ENCODE results near the gene SPECC1L. TPM values are rescaled to one million over a fixed set of nuclear protein-coding genes. Genes with fewer than 3 reads are reported as not detected.
A peak's percentile ranks its signal among the peaks of the same experiment; 100 is the strongest.

The SPECC1L gene
- total RNA-seq, 1 donor: 46.7 TPM

GRCh38 chr22:24437091-24437490 lies 166.5 kb downstream of the SPECC1L start:
- Histone ChIP-seq H3K4me1 (ENCODE audit: insufficient read depth, low read length) (peaks cover 32% of the 10 kb centered on the region), H4K20me1 (ENCODE audit: insufficient read depth, low read length) (peaks cover 2% of the 10 kb centered on the region), H2AFZ (ENCODE audit: low read length) (no peak overlapping the region), H3K4me3 (ENCODE audit: insufficient read depth, low read length) (no peak overlapping the region), H3K9me3 (ENCODE audit: low read depth, low read length) (no peaks in the 10 kb centered on the region), H3K27me3 (ENCODE audit: insufficient read depth, low read length) (no peaks in the 10 kb centered on the region), H3K79me2 (ENCODE audit: insufficient read depth, low read length) (no peaks in the 10 kb centered on the region), H3K4me2 (ENCODE audit: insufficient read depth, low read length) (no peak overlapping the region), H3K27ac (ENCODE audit: low read depth, low read length) (no peak overlapping the region), H3K36me3 (ENCODE audit: insufficient read depth, low read length) (no peaks in the 10 kb centered on the region)
- DNase-seq (ENCODE audit: insufficient read length, low spot score, missing footprints): peak; percentile 73
- no peak for TF ChIP-seq CTCF (IDR thresholded peaks at IDR 0.05; ENCODE audit: extremely low read depth, low read depth, low read length)

- TF ChIP-seq CTCF (IDR thresholded peaks at IDR 0.05; ENCODE audit: extremely low read depth, low read depth, low read length): peak; percentile 19
- peaks cover 26% of the 10 kb centered on the region for H3K4me1 ChIP-seq (ENCODE audit: insufficient read depth, low read length)
- H3K4me2 ChIP-seq (ENCODE audit: insufficient read depth, low read length): no peak overlapping the region
- DNase-seq (ENCODE audit: insufficient read length, low spot score, missing footprints): peak; percentile 88
- H3K79me2 ChIP-seq (ENCODE audit: insufficient read depth, low read length): no peaks in the 10 kb centered on the region
- no peak overlapping the region for H3K27ac ChIP-seq (ENCODE audit: low read depth, low read length)
- H2AFZ ChIP-seq (ENCODE audit: low read length): no peak overlapping the region
- H4K20me1 ChIP-seq (ENCODE audit: insufficient read depth, low read length): peaks cover 2% of the 10 kb centered on the region
- H3K36me3 ChIP-seq (ENCODE audit: insufficient read depth, low read length): no peaks in the 10 kb centered on the region
- no peaks in the 10 kb centered on the region for H3K27me3 ChIP-seq (ENCODE audit: insufficient read depth, low read length)
- H3K4me3 ChIP-seq (ENCODE audit: insufficient read depth, low read length): no peak overlapping the region
- no peaks in the 10 kb centered on the region for H3K9me3 ChIP-seq (ENCODE audit: low read depth, low read length)
These were observed 167.2 kb downstream of the SPECC1L start for GRCh38 chr22:24437741-24438328.

GRCh38 chr22:24440270-24440717 lies 169.7 kb downstream of the SPECC1L start:
- Histone ChIP-seq H3K4me2 (ENCODE audit: insufficient read depth, low read length) (no peak overlapping the region), H4K20me1 (ENCODE audit: insufficient read depth, low read length) (no peaks in the 10 kb centered on the region), H3K4me1 (ENCODE audit: insufficient read depth, low read length) (peaks cover 16% of the 10 kb centered on the region), H3K4me3 (ENCODE audit: insufficient read depth, low read length) (no peak overlapping the region), H3K79me2 (ENCODE audit: insufficient read depth, low read length) (no peaks in the 10 kb centered on the region), H3K27ac (ENCODE audit: low read depth, low read length) (no peak overlapping the region), H2AFZ (ENCODE audit: low read length) (no peak overlapping the region), H3K9me3 (ENCODE audit: low read depth, low read length) (no peaks in the 10 kb centered on the region), H3K27me3 (ENCODE audit: insufficient read depth, low read length) (no peaks in the 10 kb centered on the region), H3K36me3 (ENCODE audit: insufficient read depth, low read length) (no peaks in the 10 kb centered on the region)
- peak; percentile 37 for DNase-seq (ENCODE audit: insufficient read length, low spot score, missing footprints)
- TF ChIP-seq CTCF (IDR thresholded peaks at IDR 0.05; ENCODE audit: extremely low read depth, low read depth, low read length): no peak

- Histone ChIP-seq H3K9me3 (ENCODE audit: low read depth, low read length) (no peaks in the 10 kb centered on the region), H2AFZ (ENCODE audit: low read length) (no peak overlapping the region), H4K20me1 (ENCODE audit: insufficient read depth, low read length) (no peaks in the 10 kb centered on the region), H3K4me2 (ENCODE audit: insufficient read depth, low read length) (no peak overlapping the region), H3K27me3 (ENCODE audit: insufficient read depth, low read length) (no peaks in the 10 kb centered on the region), H3K36me3 (ENCODE audit: insufficient read depth, low read length) (no peaks in the 10 kb centered on the region), H3K27ac (ENCODE audit: low read depth, low read length) (no peak overlapping the region), H3K4me1 (ENCODE audit: insufficient read depth, low read length) (peaks cover 14% of the 10 kb centered on the region), H3K79me2 (ENCODE audit: insufficient read depth, low read length) (no peaks in the 10 kb centered on the region), H3K4me3 (ENCODE audit: insufficient read depth, low read length) (no peak overlapping the region)
- no peak for TF ChIP-seq CTCF (IDR thresholded peaks at IDR 0.05; ENCODE audit: extremely low read depth, low read depth, low read length)
- DNase-seq (ENCODE audit: insufficient read length, low spot score, missing footprints): peak; percentile 79
These were observed 170.2 kb downstream of the SPECC1L start for GRCh38 chr22:24440718-24441405.

All from osteoblast (primary cell).